Stimulated activated CD8-positive, alpha-beta memory T cell treated with anti-CD3 and anti-CD28 coated beads, Interleukin-7, amount 100 ng/mL, for 48 hours (primary cell): Measurements from ENCODE around the gene HMGCS2.

Experiments used
- DNase-seq, 2 donors: peaks; one replicate each; pipeline ENCODE4 v3.0.0-alpha.2; 2020; ENCODE audit warnings: low read depth in 1 of 2; ENCODE audit errors: extremely low read depth in 1 of 2

HMGCS2 gene

GRCh38 chr1:119768778-119769177, at the start of gene HMGCS2:
TSS of gene HMGCS2 (minus strand) at chr1:119768905. CDS start at chr1:119768844, 61 bp downstream.
- no peak for DNase-seq

DNA sequence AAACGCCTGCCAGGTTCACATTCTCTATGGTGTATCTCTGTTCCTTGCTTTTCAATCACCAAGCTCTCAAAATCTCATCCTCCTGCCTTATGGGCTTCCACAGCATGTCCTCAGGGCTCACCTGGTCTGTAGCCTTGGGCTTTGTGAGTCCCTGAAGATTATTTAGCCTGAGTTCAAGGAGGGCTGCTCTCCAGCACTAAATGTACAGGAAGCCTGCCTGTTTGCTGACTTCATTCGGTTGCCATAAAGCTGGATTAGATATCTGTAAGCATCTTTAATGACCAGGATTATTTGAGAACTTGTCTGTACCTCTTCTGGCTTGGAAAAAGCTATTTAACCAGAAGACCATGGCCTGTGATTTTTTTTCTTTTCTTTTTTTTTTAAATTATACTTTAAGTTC, 49.5 kb upstream of the HMGCS2 start:
- DNase-seq = no peak

- DNase-seq = no peak
Measured at GRCh38 chr1:119816407-119816806, 47.7 kb upstream of the HMGCS2 start.

- no peak for DNase-seq
Measured at GRCh38 chr1:119815928-119816327, 47.2 kb upstream of the HMGCS2 start.

GRCh38 chr1:119815361-119815760, 46.7 kb upstream of the HMGCS2 start:
- no peak for DNase-seq

- no peak for DNase-seq
Measured at GRCh38 chr1:119814288-119814687, 45.6 kb upstream of the HMGCS2 start.

GRCh38 chr1:119811985-119812557, 43.4 kb upstream of the HMGCS2 start:
- DNase-seq = no peak

DNA sequence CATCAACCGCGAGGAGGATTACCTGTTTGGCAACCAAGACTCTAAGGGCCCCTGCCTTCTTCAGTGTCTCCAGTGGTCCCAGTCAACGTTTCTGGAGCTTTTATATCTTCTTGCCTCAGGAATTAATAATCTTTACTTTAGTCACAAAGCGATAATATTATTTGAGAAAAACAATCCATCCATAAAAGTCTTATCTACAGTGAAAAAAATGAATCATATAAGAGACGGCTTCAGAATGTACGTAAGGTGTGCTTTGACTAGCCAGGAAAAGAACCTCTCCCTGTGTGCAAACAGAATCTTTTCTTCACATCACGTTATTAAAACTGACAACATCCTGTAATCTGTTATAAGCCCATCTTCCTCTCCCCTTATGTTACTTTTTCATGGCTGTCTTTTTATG, 42.7 kb upstream of the HMGCS2 start, which contains the start of gene REG4:
Gene REG4, minus strand, starts transcription at position 74 of the 400 bp plus-strand sequence. CDS start 2,691 bp downstream, outside the sequence.
- DNase-seq = no peak

DNA sequence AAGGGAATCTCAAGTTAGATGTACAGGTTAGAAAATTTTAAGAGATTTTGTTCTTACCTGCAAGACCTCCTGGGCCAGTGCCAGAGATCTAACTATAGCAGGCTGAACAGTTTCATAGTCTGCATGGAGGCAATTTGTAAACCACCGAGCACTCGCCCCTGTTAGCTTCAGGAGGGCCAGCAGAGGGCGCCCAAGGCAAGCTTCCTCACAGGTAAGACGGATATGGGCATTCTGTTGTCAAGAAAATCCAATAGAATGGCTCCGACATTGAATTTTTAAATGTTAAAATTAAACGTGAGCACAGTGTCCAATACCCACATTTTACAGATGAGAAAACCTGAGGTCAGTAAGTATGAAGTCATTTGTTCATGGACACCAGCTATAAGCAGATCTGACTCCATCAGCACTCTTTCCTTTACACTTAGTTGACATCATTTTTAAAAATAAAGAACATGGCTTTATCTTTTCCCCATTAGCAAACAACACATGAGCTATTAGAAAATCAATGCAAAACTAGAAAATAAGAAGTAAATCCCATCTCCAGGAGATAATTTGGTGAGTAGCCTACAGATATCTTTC, 40.4 kb upstream of the HMGCS2 start:
- peak; percentile 14 to 39 for DNase-seq

- no peak for DNase-seq
Measured at GRCh38 chr1:119808491-119808890, 39.8 kb upstream of the HMGCS2 start.

GRCh38 chr1:119806489-119806888, 37.8 kb upstream of the HMGCS2 start:
- no peak for DNase-seq

DNA sequence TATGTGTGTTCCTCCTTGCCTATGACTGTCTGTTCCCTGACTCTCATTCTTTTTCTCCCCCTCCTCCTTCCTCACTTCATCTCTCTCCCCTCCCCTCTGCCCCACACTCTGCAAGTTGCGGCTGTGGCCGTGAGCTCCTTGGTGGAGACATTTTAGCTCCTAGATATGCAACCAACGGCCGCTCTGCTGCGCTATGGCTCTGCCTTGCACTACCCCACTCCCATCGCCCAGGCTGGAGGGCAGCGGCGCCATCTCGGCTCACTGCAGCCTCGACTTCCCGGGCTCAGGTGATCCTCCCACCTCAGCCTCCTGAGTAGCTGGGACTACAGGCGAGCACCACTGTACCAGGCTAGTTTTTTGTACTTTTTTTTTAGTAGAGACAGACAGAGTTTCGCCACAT, 37.0 kb upstream of the HMGCS2 start:
- no peak for DNase-seq

DNA sequence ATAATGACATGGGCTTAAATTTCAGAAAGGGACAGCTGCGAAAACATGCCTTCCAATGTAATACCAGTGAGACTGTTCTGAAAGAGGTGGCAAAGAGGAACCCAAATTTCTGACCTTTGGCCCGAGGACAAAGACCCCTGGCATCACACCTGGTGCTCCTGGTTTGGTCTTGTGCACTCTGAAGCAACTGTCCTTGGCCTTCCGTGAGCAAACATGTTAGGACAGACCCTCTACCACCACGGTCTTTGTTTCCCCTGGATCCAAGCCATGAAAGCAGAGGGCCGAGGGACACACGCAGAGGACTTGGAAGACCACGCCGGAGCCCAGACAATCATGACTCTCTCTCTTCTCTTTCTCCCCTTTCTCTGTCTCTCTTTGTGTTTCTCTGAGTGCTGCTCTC, 36.5 kb upstream of the HMGCS2 start:
- no peak for DNase-seq

- DNase-seq = peak in 1 of 2 donors; percentile 2
Measured at GRCh38 chr1:119799599-119800177, 31.0 kb upstream of the HMGCS2 start.

DNA sequence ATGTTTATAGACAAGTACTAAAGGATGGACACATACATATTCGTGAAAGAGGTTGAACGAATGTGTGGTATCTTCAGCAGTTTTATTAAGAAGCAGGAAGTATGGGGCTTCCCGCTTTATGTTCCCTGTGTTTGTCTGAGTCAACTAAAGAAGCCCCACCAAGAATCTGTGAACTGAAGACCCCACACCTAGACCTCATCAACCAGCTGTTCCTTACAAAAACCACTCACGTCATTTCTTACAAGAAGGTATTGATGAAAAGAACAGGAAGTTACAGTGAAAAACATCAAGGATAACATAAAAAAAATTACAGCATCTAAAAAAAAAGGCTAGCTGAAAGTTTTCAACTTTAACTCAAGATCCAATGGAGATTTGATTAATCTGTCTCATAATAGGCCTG, 30.3 kb upstream of the HMGCS2 start:
- DNase-seq = no peak

DNA sequence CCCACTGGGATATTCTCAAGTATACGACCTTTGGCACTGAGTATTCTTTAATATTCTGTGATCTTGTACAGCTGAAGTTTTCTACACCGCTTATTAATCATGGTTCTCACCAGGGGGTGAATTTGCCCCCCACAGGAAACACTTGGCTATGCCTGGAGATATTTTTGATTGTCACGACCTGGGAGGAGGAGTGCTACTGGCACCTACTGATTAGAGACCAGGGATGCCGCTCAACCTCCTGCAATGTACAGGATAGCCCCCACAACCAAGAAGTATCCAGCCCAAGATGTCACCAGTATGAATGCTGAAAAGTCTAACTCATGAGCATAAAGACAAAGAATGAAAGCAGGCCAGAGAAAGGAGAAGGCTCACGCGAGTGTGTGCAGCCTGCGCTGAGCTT, 28.9 kb upstream of the HMGCS2 start:
- no peak for DNase-seq

DNA sequence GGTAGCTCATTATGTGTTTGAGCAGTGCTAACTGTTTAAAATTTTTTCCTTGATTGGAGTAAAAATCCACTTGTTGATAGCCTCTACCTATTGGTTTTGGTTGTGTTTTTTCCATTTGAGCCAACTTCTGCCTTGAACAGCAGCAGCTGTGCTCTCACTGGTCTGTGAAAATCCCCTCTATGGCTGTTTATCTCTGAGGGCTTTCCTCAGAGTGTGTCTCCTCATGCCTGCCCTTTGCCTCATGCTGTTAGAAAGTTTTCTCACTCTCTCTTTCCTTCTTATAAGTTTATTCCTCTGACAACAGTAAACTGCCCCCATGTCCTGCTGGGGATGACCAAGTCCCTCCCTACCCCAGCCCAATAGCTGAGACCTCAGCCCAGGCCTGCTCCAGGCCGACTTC, 28.5 kb upstream of the HMGCS2 start:
- DNase-seq = no peak

DNA sequence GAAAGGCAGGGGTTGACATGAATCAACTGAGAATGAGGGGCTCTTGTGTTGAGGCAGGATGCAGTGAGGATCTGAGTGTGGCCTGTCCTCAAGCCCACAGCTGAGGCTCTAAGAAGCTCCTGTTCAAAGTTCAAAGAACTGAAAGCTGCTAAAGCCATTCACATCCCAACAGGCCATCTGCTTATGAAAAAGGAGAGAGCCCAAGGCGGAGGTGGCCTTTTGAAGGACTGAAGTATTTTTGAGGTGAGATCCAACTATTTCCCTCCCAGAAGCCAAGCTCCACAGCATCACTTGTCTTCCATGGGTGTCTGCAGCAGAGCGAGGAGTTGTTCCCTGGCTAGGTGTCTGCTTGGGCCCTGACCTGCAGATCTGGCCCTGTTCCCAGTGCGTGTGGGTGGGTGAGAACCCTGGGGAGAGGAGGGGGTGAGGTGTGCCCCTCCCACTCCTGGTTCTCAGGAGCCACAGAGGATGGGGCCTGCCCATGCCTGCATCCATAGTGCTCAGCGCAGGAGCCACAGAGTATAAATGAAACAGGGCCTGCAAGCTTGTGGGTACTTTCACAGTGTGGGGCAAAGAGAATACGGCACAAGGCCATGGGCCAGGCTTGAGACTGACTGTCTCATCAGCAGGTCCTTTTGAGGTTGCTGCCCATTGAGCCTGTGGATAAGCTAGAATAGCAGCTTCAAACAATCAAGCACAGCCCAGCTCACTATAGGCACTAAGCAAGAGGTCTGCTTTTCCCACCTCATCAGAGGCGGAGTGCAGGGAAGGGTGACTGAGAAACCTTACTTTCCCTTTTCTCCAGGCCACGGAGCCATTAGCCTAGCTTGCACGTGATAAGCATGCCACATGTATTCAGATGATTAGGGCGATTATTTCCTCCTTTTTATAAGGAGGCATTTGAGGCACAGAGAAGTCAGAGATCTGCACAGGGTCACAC, 26.8 kb upstream of the HMGCS2 start:
- no peak for DNase-seq

DNA sequence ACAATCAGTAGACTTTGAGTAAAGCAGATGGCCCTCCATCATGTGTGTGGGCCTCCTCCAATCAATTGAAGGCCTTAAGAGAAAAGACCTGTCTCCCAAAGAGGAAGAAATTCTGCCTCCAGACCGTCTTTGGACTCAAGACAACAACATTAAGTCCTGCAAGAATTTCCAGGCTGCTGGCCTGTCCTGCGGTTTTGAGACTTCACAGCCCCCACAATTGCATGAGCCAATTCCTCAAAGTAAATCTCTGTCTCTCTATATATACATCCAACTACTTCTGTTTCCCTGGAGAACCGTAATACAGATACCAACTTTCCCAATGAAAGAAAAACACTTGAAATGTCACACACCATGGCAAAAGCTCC, 26.2 kb upstream of the HMGCS2 start:
- no peak for DNase-seq

DNA sequence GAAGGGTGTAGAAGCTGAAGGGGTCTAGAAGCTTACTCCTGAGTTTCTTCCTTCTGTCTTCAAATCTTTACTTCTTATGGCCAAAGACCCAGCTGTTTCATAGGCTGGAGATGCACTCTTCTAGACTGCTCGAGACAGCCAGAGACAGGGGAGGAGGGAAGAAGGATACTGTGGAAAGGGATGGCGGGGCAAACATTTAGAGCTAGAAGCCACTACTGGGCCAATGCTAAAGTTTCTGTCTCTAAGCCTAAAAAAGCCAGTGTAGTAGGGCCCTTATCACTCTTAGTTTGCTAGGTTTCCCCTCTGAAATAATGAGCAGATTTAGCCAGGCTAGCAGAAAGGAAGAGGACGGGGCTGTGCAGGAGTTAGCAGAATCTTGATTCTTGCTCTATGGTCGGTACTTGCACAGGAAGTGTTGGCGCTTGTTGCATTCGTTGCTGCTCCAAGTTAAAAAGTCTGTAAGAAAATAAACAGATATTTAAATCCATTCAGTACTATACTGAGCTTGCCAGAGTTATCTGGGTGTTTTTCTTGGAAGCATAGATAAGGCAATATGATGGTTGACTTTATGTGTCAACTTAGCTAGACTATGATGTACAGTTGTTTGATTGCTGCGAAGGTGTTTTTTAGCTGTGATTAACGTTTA, 25.6 kb upstream of the HMGCS2 start:
- DNase-seq = no peak

DNA sequence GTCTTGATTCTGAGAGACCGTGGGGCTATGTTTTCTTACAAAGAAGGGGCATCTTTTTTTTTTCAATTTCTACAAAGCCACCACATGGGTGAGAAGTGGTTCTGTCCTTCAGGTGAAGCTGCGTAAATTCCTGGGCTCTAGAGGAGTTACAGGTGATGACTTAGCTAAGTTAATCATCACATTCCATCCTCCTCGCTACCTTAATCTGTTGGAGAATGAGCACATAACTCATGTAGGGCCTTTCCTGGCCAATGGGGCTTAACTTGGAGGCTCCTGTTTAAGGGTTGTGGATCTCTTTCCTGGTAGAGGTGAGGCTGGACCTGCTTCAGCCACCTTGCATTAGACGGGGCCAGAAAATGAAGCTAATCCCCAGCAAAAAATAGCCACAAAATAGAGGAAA, 22.7 kb upstream of the HMGCS2 start:
- no peak for DNase-seq
